Natural killer cell treated with Interleukin-12 subunit alpha and Interleukin-12 subunit beta and Interleukin-15 and Interleukin-18, amount 100 ng/mL, for 72 hours (primary cell): ENCODE data around the gene CREB3L2. TPM values are rescaled to one million over a fixed set of nuclear protein-coding genes. Genes with fewer than 3 reads are reported as not detected.
"Not testable (repeated sequence)": the region's sequence is repeated elsewhere in the genome, so short reads cannot be mapped to it uniquely, and the experiment has no call there.

Experiments used
- ATAC-seq, 2 donors: fragments of 150-1000 bp; cut with Tn5 transposase in 1 of 2; sonication (Bioruptor Pico), chemical (Tn5 transposase) in 1 of 2; 2 replicates each; pipeline ENCODE4 v1.10.0; 2021
- DNase-seq: peaks from one replicate; pipeline ENCODE4 v3.0.0; 2022; ENCODE audit warnings: low spot score
- H3K27ac Mint-ChIP-seq, 2 donors: 1 replicate in 1 of 2; 2 replicates in 1 of 2; pipeline ENCODE4 v1.8.0; 2022; ENCODE audit warnings: mixed read lengths in 2 of 2, mild to moderate bottlenecking in 1 of 2, moderate library complexity in 1 of 2
- H3K27me3 Mint-ChIP-seq, 2 donors: 1 replicate in 1 of 2; 2 replicates in 1 of 2; pipeline ENCODE4 v1.8.0; 2022; ENCODE audit warnings: mixed read lengths in 2 of 2
- H3K36me3 Mint-ChIP-seq: one replicate; pipeline ENCODE4 v1.8.0; 2022; ENCODE audit warnings: mixed read lengths
- H3K4me1 Mint-ChIP-seq, 2 donors: 1 replicate in 1 of 2; 2 replicates in 1 of 2; pipeline ENCODE4 v1.8.0; 2022; ENCODE audit warnings: low read depth in 2 of 2, mixed read lengths in 2 of 2, mild to moderate bottlenecking in 1 of 2
- H3K4me3 Mint-ChIP-seq: one replicate; pipeline ENCODE4 v1.8.0; 2022; ENCODE audit warnings: mixed read lengths
- H3K9me3 Mint-ChIP-seq: 2 replicates; pipeline ENCODE4 v1.8.0; 2022; ENCODE audit warnings: mixed read lengths
- total RNA-seq, 2 donors: library from RNA; stranded (reverse); gene quantifications; one replicate each; pipeline ENCODE4 v1.2.3, GENCODE V29; 2022

The CREB3L2 gene
- total RNA-seq, 2 donors from 2014 or later, result 53.5 to 59.0 TPM

DNA sequence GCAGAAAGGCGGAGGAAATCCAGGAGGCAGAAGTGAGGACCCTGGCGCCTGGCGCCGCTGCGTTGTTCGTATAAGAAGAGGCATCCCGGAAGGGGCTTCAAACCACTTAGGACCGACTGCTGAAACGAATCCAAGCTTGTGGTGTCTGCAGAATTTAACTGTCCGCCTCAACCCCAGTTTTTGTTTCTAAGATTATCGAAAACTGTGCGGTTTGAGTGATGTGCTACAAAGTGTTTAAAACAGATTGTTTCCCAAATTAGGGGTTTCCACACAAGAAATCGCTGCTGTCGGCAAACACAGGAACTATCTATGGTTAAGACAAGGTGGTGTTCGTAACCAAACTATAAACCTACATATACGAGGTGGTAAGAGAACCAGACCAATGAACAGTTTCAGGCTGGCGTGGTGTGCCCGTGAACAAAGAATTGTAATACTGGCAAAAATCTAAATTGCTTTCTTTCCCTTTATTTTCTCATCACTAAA, 154.3 kb downstream of the CREB3L2 start:
- no peak overlapping the region for H3K27ac Mint-ChIP-seq
- H3K4me3 Mint-ChIP-seq, result peak overlapping the region; percentile 11
- ATAC-seq (no peak), DNase-seq (no peak)
- H3K27me3 Mint-ChIP-seq, result peaks cover 35 to 49% of the 10 kb centered on the region in 2 donors
- peaks cover 0 to 7% of the 10 kb centered on the region in 2 donors for H3K4me1 Mint-ChIP-seq
- H3K36me3 Mint-ChIP-seq, result no peaks in the 10 kb centered on the region
- H3K9me3 Mint-ChIP-seq, result no peaks in the 10 kb centered on the region

DNA sequence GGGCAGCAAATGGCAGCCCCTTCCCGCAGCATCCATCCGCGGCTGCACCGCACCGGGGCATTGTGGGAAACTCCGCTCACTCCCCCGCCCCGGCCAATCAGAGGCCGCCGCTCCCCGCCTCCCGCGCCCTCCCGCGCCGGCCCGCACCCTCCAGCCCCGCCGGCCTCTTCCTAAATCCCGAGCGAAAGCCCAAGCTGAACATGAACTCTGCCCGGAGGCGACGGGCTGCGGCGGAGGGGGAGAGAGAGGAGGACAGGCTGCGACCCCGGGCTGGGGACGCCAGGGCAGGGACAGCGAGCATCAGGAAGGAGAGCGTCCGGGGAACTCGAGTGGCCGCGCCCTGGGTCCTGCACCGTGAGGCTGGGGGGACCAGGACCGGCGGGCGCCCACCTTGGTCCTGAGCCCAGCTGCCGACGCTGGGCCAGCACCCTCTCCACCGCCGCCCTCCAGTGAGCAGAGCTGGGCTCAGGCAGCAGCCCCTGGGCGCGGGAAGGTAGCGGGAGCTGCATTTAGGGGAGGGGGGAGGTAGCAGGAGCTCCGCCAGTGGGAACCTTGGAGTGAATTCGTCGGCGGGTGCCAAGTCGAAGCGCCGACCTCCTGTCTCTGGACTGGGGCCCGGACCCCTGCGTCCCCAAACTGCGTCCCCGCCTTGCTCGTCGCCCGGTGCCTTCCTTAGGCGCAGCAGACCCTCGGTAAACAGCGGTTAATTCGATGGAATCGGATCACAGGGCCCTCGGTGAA, 154.9 kb downstream of the CREB3L2 start, which contains the start of gene DGKI:
TSS of gene DGKI (minus strand) at position 148 of the 741 bp plus-strand sequence.
- peaks cover 36 to 55% of the 10 kb centered on the region in 2 donors for H3K27me3 Mint-ChIP-seq
- ATAC-seq, result peak; percentile 66
- peaks cover 0 to 7% of the 10 kb centered on the region in 2 donors for H3K4me1 Mint-ChIP-seq
- peak within 1 kb of the TSS; percentile 56 for H3K4me3 Mint-ChIP-seq
- H3K9me3 Mint-ChIP-seq, result no peaks in the 10 kb centered on the region
- no peak within 1 kb of the TSS for H3K27ac Mint-ChIP-seq
- no peak for DNase-seq
- no peaks in the 10 kb centered on the region for H3K36me3 Mint-ChIP-seq

DNA sequence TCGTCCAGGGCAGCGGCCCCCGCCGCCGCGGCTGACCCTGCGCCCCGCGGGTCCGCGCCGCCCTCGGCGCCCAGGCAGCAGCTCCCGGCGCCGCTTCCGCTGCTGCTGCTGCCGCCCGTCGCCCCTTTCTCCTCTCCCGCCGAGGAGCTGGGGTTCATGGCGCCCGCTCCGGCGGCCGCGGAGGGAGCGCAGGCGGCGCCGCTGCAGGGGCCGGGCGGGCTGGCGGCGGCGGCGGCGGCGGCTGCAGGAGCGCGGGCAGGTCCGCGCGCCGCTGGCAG, 155.4 kb downstream of the CREB3L2 start:
- Mint-ChIP-seq H3K36me3 (no peaks in the 10 kb centered on the region), H3K4me3 (no peak overlapping the region), H3K9me3 (no peaks in the 10 kb centered on the region), H3K4me1 (peaks cover 0 to 7% of the 10 kb centered on the region in 2 donors), H3K27me3 (peaks cover 41 to 60% of the 10 kb centered on the region in 2 donors), H3K27ac (no peak overlapping the region)
- DNase-seq (no peak), ATAC-seq (no peak)

DNA sequence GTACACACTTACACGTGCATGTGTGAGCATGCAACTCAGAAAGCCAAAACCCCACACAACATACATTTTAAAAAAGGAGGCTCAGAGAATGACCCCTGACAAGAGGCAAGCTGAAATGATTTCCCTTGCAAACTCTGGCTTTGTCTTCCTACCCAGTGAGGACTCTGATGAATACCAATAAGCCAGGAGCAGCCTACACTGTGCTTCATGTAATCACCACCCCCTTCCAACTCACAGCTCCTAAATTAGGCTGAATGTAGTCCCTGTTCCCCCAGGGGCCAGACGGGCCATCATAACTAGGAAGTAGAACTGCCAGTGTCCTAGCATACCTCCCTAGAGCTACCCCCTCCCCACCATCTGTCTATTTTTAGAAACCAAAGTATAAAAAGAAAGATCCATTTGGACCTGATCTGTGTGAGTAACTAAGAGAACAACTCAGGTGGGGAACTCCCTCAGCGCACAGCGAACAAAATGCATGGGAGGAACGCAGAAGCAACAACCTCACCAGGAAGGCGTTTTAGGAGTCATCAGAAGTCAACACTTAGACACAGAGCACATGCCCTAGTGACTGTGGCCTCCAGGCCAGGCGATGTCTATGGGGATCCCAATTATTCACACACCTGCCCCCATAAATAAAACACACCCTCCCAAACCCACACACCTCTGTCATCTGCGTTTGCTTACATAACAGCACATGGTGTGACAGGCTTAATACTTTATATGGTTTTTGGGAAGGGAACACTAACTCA, 157.0 kb downstream of the CREB3L2 start:
- no peak for DNase-seq
- Mint-ChIP-seq H3K27me3 (peaks cover 47 to 68% of the 10 kb centered on the region in 2 donors), H3K27ac (no peak overlapping the region), H3K4me3 (no peak overlapping the region), H3K36me3 (no peaks in the 10 kb centered on the region), H3K4me1 (peaks cover 0 to 7% of the 10 kb centered on the region in 2 donors), H3K9me3 (no peaks in the 10 kb centered on the region)
- ATAC-seq, result no peak

GRCh38 chr7:137839903-137840779, 161.7 kb downstream of the CREB3L2 start:
- H3K27me3 Mint-ChIP-seq, result peaks cover 46 to 63% of the 10 kb centered on the region in 2 donors

GRCh38 chr7:137838706-137839315, 163.1 kb downstream of the CREB3L2 start:
- peaks cover 37 to 50% of the 10 kb centered on the region in 2 donors for H3K27me3 Mint-ChIP-seq
- H3K4me1 Mint-ChIP-seq, result no peaks in the 10 kb centered on the region
- no peaks in the 10 kb centered on the region for H3K9me3 Mint-ChIP-seq
- H3K4me3 Mint-ChIP-seq, result no peak overlapping the region
- no peak overlapping the region for H3K27ac Mint-ChIP-seq
- ATAC-seq (no peak), DNase-seq (no peak)
- no peaks in the 10 kb centered on the region for H3K36me3 Mint-ChIP-seq

More at GRCh38 chr7:137839903-137840779, 161.7 kb downstream of the CREB3L2 start:
- ATAC-seq, result no peak
- Mint-ChIP-seq H3K4me1 (no peaks in the 10 kb centered on the region), H3K9me3 (no peaks in the 10 kb centered on the region), H3K36me3 (no peaks in the 10 kb centered on the region), H3K27ac (no peak overlapping the region), H3K4me3 (no peak overlapping the region)
- no peak for DNase-seq

DNA sequence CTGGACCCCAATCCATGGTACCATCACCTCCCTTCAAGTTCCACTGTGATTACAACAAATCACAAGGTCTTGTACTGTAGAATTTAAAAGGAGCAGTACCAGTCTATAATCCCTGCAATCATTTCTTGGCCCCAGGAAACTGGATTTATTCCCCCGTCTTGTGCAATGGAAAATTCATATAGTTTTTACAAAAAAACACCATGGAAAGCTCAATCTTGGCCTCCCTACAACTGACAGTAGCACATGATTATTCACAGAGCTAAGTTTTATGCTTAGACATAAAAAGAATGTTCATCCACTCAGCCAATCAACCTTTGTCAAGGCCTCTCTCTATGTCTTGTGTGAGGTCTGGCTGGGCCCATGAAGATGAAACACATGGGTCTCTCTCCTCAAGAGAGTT, 165.3 kb downstream of the CREB3L2 start:
- Mint-ChIP-seq H3K4me1 (no peaks in the 10 kb centered on the region), H3K27ac (no peak overlapping the region), H3K36me3 (peaks cover 8% of the 10 kb centered on the region), H3K9me3 (peaks cover 8% of the 10 kb centered on the region), H3K4me3 (no peak overlapping the region), H3K27me3 (peaks cover 30 to 34% of the 10 kb centered on the region in 2 donors)
- DNase-seq (no peak), ATAC-seq (no peak)

DNA sequence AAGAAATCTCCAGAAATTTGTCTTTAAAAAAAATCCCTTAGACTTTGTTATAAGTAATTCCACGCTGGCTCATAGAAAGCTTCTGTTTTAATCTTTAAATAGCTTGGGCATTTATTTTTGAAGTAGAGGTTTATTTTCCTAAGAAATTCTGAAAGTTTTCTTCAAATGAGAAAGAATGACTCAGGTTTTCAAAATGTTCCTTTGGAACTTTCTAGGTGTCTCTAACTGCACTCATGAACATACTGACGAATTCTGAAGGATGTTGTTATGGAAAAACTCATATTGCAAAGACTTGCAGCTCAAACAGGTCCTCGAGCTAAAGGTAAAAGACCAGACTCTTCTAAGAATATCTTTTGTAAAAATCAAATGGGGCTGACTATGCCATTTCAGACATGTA, 165.8 kb downstream of the CREB3L2 start:
- no peak for ATAC-seq
- Mint-ChIP-seq H3K4me3 (no peak overlapping the region), H3K27ac (no peak overlapping the region), H3K27me3 (peaks cover 26 to 32% of the 10 kb centered on the region in 2 donors), H3K36me3 (peaks cover 8% of the 10 kb centered on the region), H3K4me1 (no peaks in the 10 kb centered on the region), H3K9me3 (peaks cover 8% of the 10 kb centered on the region)
- no peak for DNase-seq

GRCh38 chr7:137835486-137836112, 166.3 kb downstream of the CREB3L2 start:
- H3K9me3 Mint-ChIP-seq, result peaks cover 8% of the 10 kb centered on the region
- H3K4me3 Mint-ChIP-seq, result no peak overlapping the region
- peaks cover 8% of the 10 kb centered on the region for H3K36me3 Mint-ChIP-seq
- DNase-seq (no peak), ATAC-seq (no peak)
- no peak overlapping the region for H3K27ac Mint-ChIP-seq
- no peaks in the 10 kb centered on the region for H3K4me1 Mint-ChIP-seq
- H3K27me3 Mint-ChIP-seq, result peaks cover 27 to 32% of the 10 kb centered on the region in 2 donors

DNA sequence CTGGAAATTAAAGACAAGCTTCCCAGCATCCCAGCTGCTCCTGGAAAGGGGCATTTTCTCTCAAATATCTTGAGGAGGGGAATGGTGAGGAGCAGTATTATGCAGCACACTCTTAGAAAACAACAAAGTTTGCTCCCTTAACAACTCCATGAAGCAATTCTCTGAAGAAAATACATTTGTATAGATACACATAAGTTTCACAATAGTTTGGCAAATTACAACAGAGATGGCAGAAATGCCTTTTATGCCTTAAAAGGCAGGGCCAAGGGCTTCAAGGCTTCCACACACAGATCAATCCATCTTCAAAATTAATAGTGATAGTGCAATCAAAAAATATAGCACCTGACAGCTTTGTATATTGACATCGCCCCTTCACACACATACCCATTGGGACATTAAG, 167.3 kb downstream of the CREB3L2 start:
- no peaks in the 10 kb centered on the region for H3K4me1 Mint-ChIP-seq
- DNase-seq, result no peak
- peaks cover 30% of the 10 kb centered on the region in 2 donors for H3K27me3 Mint-ChIP-seq
- H3K4me3 Mint-ChIP-seq, result no peak overlapping the region
- H3K9me3 Mint-ChIP-seq, result peaks cover 8% of the 10 kb centered on the region
- H3K27ac Mint-ChIP-seq, result no peak overlapping the region
- H3K36me3 Mint-ChIP-seq, result peaks cover 8% of the 10 kb centered on the region
- ATAC-seq, result no peak

DNA sequence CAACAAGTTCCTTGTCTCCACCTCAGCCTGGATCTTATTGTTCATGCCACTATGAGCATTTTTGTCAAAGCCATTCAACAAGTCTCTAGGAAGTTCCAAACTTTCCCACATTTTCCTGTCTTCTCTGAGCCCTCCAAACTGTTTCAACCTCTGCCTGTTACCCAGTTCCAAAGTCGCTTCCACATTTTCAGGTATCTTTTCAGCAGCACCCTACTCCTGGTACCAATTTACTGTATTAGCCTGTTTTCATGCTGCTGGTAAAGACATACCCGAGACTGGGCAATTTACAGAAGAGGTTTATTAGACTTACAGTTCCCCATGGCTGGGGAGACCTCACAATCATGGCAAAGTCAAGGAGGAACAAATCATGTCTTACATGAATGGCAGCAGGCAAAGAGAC, 168.9 kb downstream of the CREB3L2 start:
- H3K4me1 Mint-ChIP-seq, H3K27ac Mint-ChIP-seq, DNase-seq, H3K4me3 Mint-ChIP-seq, H3K36me3 Mint-ChIP-seq, ATAC-seq, H3K9me3 Mint-ChIP-seq: not testable (repeated sequence)
- peaks cover 23 to 30% of the 10 kb centered on the region in 2 donors for H3K27me3 Mint-ChIP-seq

DNA sequence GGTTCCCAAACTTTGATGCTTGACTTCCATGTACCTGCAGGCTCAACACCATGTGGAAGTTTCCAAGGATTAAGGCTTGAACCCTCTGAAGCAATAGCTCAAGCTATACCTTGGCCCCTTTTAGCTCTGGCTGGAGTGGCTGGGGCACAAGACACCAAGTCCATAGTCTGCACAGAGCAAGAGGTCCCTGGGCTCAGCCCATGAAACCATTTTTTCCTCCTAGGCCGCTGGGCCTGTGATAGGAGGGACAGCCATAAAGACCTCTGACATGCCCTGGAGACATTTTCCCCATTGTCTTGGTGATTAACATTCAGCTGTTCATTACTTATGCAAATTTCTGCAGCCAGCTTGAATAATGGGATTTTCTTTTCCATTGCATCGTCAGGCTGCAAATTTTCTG, 169.5 kb downstream of the CREB3L2 start:
- H3K9me3 Mint-ChIP-seq, result peaks cover 8% of the 10 kb centered on the region
- no peak overlapping the region for H3K4me3 Mint-ChIP-seq
- DNase-seq (no peak), ATAC-seq (no peak)
- H3K27me3 Mint-ChIP-seq, result peaks cover 24 to 30% of the 10 kb centered on the region in 2 donors
- H3K27ac Mint-ChIP-seq, result no peak overlapping the region
- peaks cover 8% of the 10 kb centered on the region for H3K36me3 Mint-ChIP-seq
- H3K4me1 Mint-ChIP-seq, result no peaks in the 10 kb centered on the region

DNA sequence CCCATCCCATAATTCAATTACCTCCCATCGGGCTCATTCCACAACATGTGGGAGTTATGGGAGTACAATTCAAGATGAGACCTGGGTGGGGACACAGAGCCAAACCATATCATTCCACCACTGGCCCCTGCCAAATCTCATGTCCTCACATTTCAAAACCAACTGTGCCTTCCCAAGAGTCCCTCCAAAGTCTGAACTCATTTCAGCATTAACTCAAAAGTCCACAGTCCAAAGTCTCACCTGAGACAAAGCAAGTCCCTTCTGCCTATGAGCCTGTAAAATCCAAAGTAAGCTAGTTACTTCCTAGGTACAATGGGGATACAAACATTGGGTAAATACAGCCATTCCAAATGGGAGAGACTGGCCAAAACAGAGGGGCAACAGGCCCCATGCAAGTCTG, 170.3 kb downstream of the CREB3L2 start:
- not testable (repeated sequence) for H3K27ac Mint-ChIP-seq, ATAC-seq, H3K4me3 Mint-ChIP-seq, H3K9me3 Mint-ChIP-seq, H3K36me3 Mint-ChIP-seq, DNase-seq, H3K4me1 Mint-ChIP-seq
- peaks cover 23 to 34% of the 10 kb centered on the region in 2 donors for H3K27me3 Mint-ChIP-seq
